Thoracic aorta (tissue), 2 donors: ENCODE data around the gene ITGBL1. TPM values are rescaled to one million over a fixed set of nuclear protein-coding genes. Genes with fewer than 3 reads are reported as not detected.

Experiments used
- ATAC-seq: fragments of 150-250 bp; one replicate; pipeline ENCODE4 v1.8.0; 2017; ENCODE audit warnings: low read depth; ENCODE audit not compliant: insufficient number of reproducible peaks, low FRiP score
- DNase-seq: peaks from one replicate; pipeline ENCODE4 v3.0.0-alpha.2; 2020; ENCODE audit warnings: low spot score
- H3K27ac ChIP-seq, 2 donors: fragments of 200-600 bp; sonication (generic); 1 replicate in 1 of 2; 2 replicates in 1 of 2; pipeline ENCODE4 v1.5.1; 2016; ENCODE audit warnings: mild to moderate bottlenecking in 2 of 2, moderate library complexity in 2 of 2
- H3K27me3 ChIP-seq: fragments of 200-600 bp; sonication (generic); replicated peaks from 2 replicates; pipeline ENCODE4 v1.6.0; 2016; ENCODE audit warnings: mild to moderate bottlenecking; ENCODE audit not compliant: insufficient read depth
- H3K36me3 ChIP-seq: fragments of 200-600 bp; sonication (generic); one replicate; pipeline ENCODE4 v1.5.1; 2016
- H3K4me1 ChIP-seq, 2 donors: fragments of 200-600 bp; sonication (generic); 1 replicate in 1 of 2; 2 replicates in 1 of 2; pipeline versions ENCODE4 v1.5.1 to v1.6.0; 2016; ENCODE audit warnings: low read depth in 2 of 2, mild to moderate bottlenecking in 1 of 2; ENCODE audit not compliant: control insufficient read depth in 1 of 2
- H3K4me3 ChIP-seq: fragments of 200-600 bp; sonication (generic); 2 replicates; pipeline ENCODE4 v1.5.1; 2016; ENCODE audit warnings: mild to moderate bottlenecking
- H3K9me3 ChIP-seq: fragments of 200-600 bp; sonication (generic); 2 replicates; pipeline ENCODE4 v1.5.1; 2016
- CTCF ChIP-seq: fragments of 200-600 bp; sonication (generic); IDR thresholded peaks from one replicate; pipeline ENCODE4 v1.5.1; 2019; ENCODE audit warnings: antibody characterized with exemption
- total RNA-seq, 2 donors: library from RNA; depleted of rRNA; stranded (reverse); fragments of >200 nt; gene quantifications; one replicate each; pipeline versions ENCODE4 v1.1.0 to v1.2.3, GENCODE V29; 2016

The ITGBL1 gene
- total RNA-seq, 2 donors from 2014 or later, result 179 to 224 TPM

- H3K36me3 ChIP-seq, result no peaks in the 10 kb centered on the region
Observed at GRCh38 chr13:101433895-101434294, 18.6 kb upstream of the ITGBL1 start.

GRCh38 chr13:101434486-101434885 lies 18.0 kb upstream of the ITGBL1 start:
- ATAC-seq, result no peak

More at GRCh38 chr13:101433895-101434294, 18.6 kb upstream of the ITGBL1 start:
- ATAC-seq (no peak), DNase-seq (no peak)
- Histone ChIP-seq H3K27me3 (no peaks in the 10 kb centered on the region), H3K9me3 (no peaks in the 10 kb centered on the region), H3K4me1 (no peaks in the 10 kb centered on the region), H3K4me3 (no peak overlapping the region), H3K27ac (no peak overlapping the region)
- no peak for TF ChIP-seq CTCF

GRCh38 chr13:101447852-101448251 lies 4.6 kb upstream of the ITGBL1 start:
- no peak for TF ChIP-seq CTCF

More at GRCh38 chr13:101434486-101434885, 18.0 kb upstream of the ITGBL1 start:
- no peak for TF ChIP-seq CTCF
- no peak overlapping the region for H3K4me3 ChIP-seq
- no peaks in the 10 kb centered on the region for H3K27me3 ChIP-seq
- no peak for DNase-seq
- H3K36me3 ChIP-seq, result no peaks in the 10 kb centered on the region
- no peak overlapping the region for H3K27ac ChIP-seq
- H3K9me3 ChIP-seq, result no peaks in the 10 kb centered on the region
- no peaks in the 10 kb centered on the region for H3K4me1 ChIP-seq

GRCh38 chr13:101449790-101450748 lies 2.4 kb upstream of the ITGBL1 start:
- ATAC-seq (no peak), DNase-seq (no peak)
- no peaks in the 10 kb centered on the region for H3K27me3 ChIP-seq

More at GRCh38 chr13:101447852-101448251, 4.6 kb upstream of the ITGBL1 start:
- Histone ChIP-seq H3K4me1 (peaks cover 15 to 20% of the 10 kb centered on the region in 2 donors), H3K9me3 (no peaks in the 10 kb centered on the region), H3K4me3 (no peak overlapping the region), H3K27me3 (no peaks in the 10 kb centered on the region), H3K36me3 (no peaks in the 10 kb centered on the region), H3K27ac (no peak overlapping the region)
- no peak for ATAC-seq
- DNase-seq, result no peak

More at GRCh38 chr13:101449790-101450748, 2.4 kb upstream of the ITGBL1 start:
- TF ChIP-seq CTCF, result no peak
- Histone ChIP-seq H3K4me1 (peaks cover 15 to 28% of the 10 kb centered on the region in 2 donors), H3K36me3 (no peaks in the 10 kb centered on the region), H3K4me3 (no peak overlapping the region), H3K27ac (peak overlapping the region in 1 of 2 donors; percentile 11), H3K9me3 (no peaks in the 10 kb centered on the region)
